Cardiac fibroblast (primary cell): ENCODE measurements around the gene RAD23A.
A peak's percentile ranks its signal among the peaks of the same experiment; 100 is the strongest.

Experiments
- DNase-seq, 2 donors: peaks; one replicate each; pipeline versions ENCODE4 v3.0.0 to v3.0.0-alpha.2; 2010; ENCODE audit warnings: low read depth in 2 of 2
- H3K4me3 ChIP-seq, 2 donors: replicated peaks in 1 of 2; 1 replicate in 1 of 2; 2 replicates in 1 of 2; pipeline ENCODE4 v1.5.1; 2011; ENCODE audit warnings: low read depth in 2 of 2, low read length in 2 of 2, mild to moderate bottlenecking in 2 of 2, moderate library complexity in 1 of 2
- CTCF ChIP-seq: IDR thresholded peaks from one replicate; pipeline ENCODE4 v1.5.1; 2011; ENCODE audit warnings: low read depth, mild to moderate bottlenecking, low read length, inconsistent platforms

The RAD23A gene

GRCh38 chr19:12987781-12988180, 42.1 kb downstream of the RAD23A start:
- TF ChIP-seq CTCF = no peak
- H3K4me3 ChIP-seq = no peak overlapping the region
- no peak for DNase-seq

DNA sequence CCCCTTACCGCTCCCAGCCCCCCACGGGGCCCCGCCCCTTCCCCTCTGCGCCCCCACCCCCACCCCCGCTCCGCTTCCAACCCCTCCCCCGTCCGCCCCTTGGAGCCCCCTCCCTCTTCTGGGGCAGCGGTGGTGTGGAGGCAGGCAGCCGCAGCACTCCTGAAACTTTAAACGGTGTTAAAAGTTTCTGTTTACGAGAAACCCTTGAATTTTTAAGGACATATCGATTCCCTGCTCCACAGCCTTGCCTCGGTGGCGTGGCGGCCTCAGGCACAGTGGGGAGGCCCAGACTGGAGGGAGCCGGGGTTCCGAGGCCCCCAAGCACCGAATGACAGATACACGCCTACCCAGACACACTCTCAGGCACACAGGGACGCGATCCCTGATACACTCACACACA, 44.8 kb downstream of the RAD23A start:
- no peak overlapping the region for H3K4me3 ChIP-seq
- no peak for DNase-seq
- TF ChIP-seq CTCF = no peak

DNA sequence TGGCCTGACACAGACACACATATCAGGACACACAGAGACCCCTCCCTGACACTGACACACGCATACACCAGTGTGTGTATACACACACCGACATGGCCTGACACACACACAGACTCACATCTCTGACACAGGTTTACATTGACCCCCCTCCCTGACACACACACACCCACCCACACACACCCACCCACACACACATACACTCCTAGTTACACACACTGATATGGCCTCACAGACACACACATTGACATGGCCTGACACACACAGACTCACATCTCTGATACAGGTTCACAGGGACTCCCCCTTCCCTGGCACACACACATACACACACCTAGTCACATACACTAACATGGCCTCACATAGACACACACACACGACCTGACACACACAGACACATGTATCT, 45.2 kb downstream of the RAD23A start:
- no peak overlapping the region for H3K4me3 ChIP-seq
- no peak for TF ChIP-seq CTCF
- DNase-seq = no peak

DNA sequence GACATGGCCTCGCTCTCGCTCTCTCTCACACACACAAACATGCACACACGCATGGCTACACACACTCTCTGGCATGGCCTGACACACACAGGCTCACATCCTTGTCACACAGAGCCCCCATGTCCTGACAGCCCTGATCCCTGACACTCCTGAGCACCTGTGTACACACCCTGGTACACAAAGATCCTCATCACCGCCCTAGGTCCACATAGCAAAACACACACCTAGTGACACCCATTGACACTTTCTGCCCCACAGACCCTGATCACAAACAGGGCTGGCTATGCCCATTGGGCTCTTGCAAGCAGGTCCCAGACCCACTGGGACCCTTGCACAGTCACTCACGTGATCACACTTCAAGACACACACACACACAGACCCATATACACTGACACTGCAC, 45.6 kb downstream of the RAD23A start:
- no peak for TF ChIP-seq CTCF
- H3K4me3 ChIP-seq = no peak overlapping the region
- no peak for DNase-seq

DNA sequence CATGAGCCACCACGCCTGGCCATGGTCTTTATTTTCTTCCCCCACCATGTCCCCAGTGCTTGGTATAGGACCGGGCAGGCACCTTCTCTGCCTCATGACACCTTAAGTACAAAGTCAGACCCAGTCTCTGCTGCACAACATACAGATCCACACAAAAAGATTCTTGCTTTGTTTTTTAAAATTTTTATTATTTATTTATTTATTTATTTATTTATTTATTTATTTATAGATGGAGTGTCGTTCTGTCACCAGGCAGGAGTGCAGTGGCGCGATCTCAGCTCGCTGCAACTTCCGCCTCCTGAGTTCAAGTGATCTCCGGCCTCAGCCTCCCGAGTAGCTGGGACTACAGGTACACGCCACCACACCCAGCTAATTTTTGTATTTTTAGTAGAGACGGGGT, 47.1 kb downstream of the RAD23A start:
- no peak for DNase-seq
- no peak for TF ChIP-seq CTCF

GRCh38 chr19:12993562-12993961, 47.9 kb downstream of the RAD23A start:
- no peak for DNase-seq
- no peak for TF ChIP-seq CTCF
- H3K4me3 ChIP-seq = no peak overlapping the region

More for the DNA sequence above, 47.1 kb downstream of the RAD23A start:
- H3K4me3 ChIP-seq = no peak overlapping the region

- TF ChIP-seq CTCF = no peak
- DNase-seq = peak; percentile 61 to 78
- peak within 1 kb of the TSS; percentile 86 to 90 for H3K4me3 ChIP-seq
Observed at GRCh38 chr19:12994701-12995595, 49.3 kb downstream of the RAD23A start, which contains the start of gene NFIX. TSS of gene NFIX (plus strand) at chr19:12995475. CDS start at chr19:12995838, 363 bp downstream.
